Gastroesophageal sphincter (tissue), 4 donors: ENCODE measurements around the gene RYR2. TPM values are rescaled to one million over a fixed set of nuclear protein-coding genes. Genes with fewer than 3 reads are reported as not detected.

Experiments used
- ATAC-seq: fragments of 150-250 bp; one replicate; pipeline ENCODE4 v1.9.1; 2016; ENCODE audit warnings: mild to moderate bottlenecking, moderate library complexity
- H3K27ac ChIP-seq, 4 donors: fragments of 200-600 bp; sonication (generic) in 3 of 4; 1 replicate in 3 of 4; 2 replicates in 1 of 4; pipeline ENCODE4 v1.5.1; 2016 to 2019
- H3K27me3 ChIP-seq: fragments of 200-600 bp; sonication (generic); one replicate; pipeline ENCODE4 v1.5.1; 2019
- H3K36me3 ChIP-seq, 2 donors: fragments of 200-600 bp; sonication (generic); one replicate each; pipeline ENCODE4 v1.5.1; 2019; ENCODE audit warnings: control low read depth in 1 of 2
- H3K4me1 ChIP-seq, 3 donors: fragments of 200-600 bp; sonication (generic); 1 replicate in 2 of 3; 2 replicates in 1 of 3; pipeline ENCODE4 v1.5.1; 2016 to 2019; ENCODE audit warnings: control low read depth in 2 of 3
- H3K4me3 ChIP-seq, 2 donors: fragments of 200-600 bp; sonication (generic); one replicate each; pipeline ENCODE4 v1.5.1; 2019; ENCODE audit warnings: mild to moderate bottlenecking in 1 of 2, moderate library complexity in 1 of 2
- H3K9me3 ChIP-seq, 3 donors: fragments of 200-600 bp; sonication (generic); one replicate each; pipeline ENCODE4 v1.5.1; 2017 to 2019; ENCODE audit warnings: control low read depth in 2 of 3
- EP300 ChIP-seq: sonication (generic); formaldehyde crosslinking; IDR thresholded peaks from one replicate; pipeline ENCODE4 v1.6.1; 2017; ENCODE audit warnings: antibody characterized with exemption, mild to moderate bottlenecking
- POLR2A ChIP-seq, 2 donors: fragments of 450-650 bp; IDR thresholded peaks; one replicate each; pipeline ENCODE4 v1.6.1; 2017; ENCODE audit warnings: antibody characterized with exemption in 2 of 2, mild to moderate bottlenecking in 2 of 2, moderate library complexity in 1 of 2
- POLR2AphosphoS5 ChIP-seq: sonication (generic); formaldehyde crosslinking; IDR thresholded peaks from one replicate; pipeline ENCODE4 v1.6.1; 2017; ENCODE audit warnings: antibody characterized with exemption
- WGBS, 2 donors: methylation state at CpG; one replicate each; pipeline ENCODE4 v1.1.5; 2018; ENCODE audit warnings: low coverage in 1 of 2; 5-methylcytosine and 5-hydroxymethylcytosine counted together
- total RNA-seq, 4 donors: library from RNA; depleted of rRNA; stranded (reverse); fragments of >200 nt; gene quantifications; one replicate each; pipeline ENCODE4 v1.1.0, GENCODE V29; 2016
- TF ChIP-seq, protein P1 (sequence below), 4 experiments: fragments of 200-600 bp in 2 of 4; fragments of 450-650 bp in 2 of 4; sonication (generic) in 1 of 4; IDR thresholded peaks; one replicate each; pipeline ENCODE4 v1.5.1; 2017 to 2019; ENCODE audit warnings: antibody characterized with exemption in 4 of 4, mild to moderate bottlenecking in 2 of 4, moderate library complexity in 2 of 4

Gene RYR2
- total RNA-seq, 4 donors from 2014 or later = 27.4 to 78.8 (median 42.7) TPM

DNA sequence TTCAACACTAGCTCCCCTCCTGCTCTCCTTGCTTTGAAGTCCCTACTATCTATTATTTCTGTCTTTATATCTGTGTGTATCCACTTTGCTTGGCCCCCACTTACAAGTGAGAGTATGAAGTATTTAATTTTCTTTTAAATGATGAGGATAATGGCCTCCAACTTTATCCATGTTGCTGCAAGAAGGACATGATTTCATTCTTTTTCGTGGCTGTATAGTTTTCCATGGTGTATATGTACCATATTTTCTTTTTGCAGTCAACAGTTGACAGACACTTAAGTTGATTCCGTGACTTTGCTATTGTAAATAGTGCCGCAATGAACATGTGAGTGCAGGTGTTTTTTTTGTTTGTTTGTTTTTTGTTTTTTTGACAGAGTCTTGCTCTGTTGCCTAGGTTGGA, 483.1 kb downstream of the RYR2 start:
- Histone ChIP-seq H3K27ac (no peak overlapping the region), H3K36me3 (peaks cover 0 to 5% of the 10 kb centered on the region in 2 donors), H3K4me3 (no peak overlapping the region), H3K9me3 (peaks cover 0 to 5% (median 0%) of the 10 kb centered on the region in 3 donors), H3K4me1 (no peaks in the 10 kb centered on the region), H3K27me3 (no peaks in the 10 kb centered on the region)
- no peak for ATAC-seq
- no peak for TF ChIP-seq POLR2AphosphoS5
- TF ChIP-seq, protein P1, sequence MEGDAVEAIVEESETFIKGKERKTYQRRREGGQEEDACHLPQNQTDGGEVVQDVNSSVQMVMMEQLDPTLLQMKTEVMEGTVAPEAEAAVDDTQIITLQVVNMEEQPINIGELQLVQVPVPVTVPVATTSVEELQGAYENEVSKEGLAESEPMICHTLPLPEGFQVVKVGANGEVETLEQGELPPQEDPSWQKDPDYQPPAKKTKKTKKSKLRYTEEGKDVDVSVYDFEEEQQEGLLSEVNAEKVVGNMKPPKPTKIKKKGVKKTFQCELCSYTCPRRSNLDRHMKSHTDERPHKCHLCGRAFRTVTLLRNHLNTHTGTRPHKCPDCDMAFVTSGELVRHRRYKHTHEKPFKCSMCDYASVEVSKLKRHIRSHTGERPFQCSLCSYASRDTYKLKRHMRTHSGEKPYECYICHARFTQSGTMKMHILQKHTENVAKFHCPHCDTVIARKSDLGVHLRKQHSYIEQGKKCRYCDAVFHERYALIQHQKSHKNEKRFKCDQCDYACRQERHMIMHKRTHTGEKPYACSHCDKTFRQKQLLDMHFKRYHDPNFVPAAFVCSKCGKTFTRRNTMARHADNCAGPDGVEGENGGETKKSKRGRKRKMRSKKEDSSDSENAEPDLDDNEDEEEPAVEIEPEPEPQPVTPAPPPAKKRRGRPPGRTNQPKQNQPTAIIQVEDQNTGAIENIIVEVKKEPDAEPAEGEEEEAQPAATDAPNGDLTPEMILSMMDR (IDR thresholded peaks at IDR 0.05) = no peak
- WGBS, 2 donors = 87 to 100% methylated on average over 1 to 3 of the region's 3 CpGs

DNA sequence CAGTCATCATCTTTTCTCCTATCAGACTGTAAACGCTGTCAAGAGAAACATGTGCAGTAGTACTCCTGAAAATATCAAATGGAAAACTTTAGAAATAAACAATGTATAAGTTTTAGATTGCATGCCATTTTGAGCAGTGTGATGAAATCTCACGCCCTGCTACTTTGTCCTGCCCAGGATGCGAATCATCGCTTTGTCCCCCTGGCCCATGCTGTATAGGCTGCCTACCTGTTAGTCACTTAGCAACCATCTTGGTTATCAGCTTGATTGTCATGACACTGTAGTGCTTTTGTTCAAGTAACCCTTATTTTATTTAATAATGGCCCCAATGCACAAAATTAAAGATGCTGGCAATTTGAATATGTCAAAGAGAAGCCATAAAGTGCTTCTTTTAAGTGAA, 485.8 kb downstream of the RYR2 start:
- no peak for ATAC-seq
- H3K27me3 ChIP-seq = no peaks in the 10 kb centered on the region
- 71 to 78% methylated on average over 4 of the region's 4 CpGs for WGBS, 2 donors

DNA sequence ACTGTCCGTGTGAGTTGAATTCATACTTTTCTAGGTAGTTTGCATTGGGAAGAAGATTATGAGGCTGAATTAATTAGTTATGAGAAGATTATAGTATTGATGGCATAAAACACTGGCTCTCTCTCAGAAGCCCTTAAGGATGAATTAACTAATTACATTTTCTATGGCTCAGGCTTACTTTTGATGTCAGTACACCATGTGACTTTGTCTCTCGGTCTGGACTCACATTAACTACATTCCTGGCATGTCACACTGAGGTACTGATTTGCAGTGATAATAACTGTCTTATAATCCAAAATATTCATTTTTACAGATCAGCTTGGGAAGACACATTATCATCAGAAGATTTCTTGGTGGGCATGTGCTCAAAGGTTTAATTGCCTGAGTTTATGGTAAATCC, 486.6 kb downstream of the RYR2 start:
- TF ChIP-seq EP300 = no peak
- TF ChIP-seq, protein P1 (IDR thresholded peaks at IDR 0.05) = no peak
- no peak for TF ChIP-seq POLR2A (IDR thresholded peaks at IDR 0.05)
- no peak for TF ChIP-seq POLR2AphosphoS5
- peaks cover 0 to 5% (median 0%) of the 10 kb centered on the region in 3 donors for H3K9me3 ChIP-seq
- H3K27me3 ChIP-seq = no peaks in the 10 kb centered on the region
- ATAC-seq = no peak
- peaks cover 0 to 8% of the 10 kb centered on the region in 2 donors for H3K36me3 ChIP-seq
- no peak overlapping the region for H3K27ac ChIP-seq
- H3K4me1 ChIP-seq = no peaks in the 10 kb centered on the region
- WGBS, 2 donors = 44 to 61% methylated on average over 2 of the region's 2 CpGs
- no peak overlapping the region for H3K4me3 ChIP-seq

More for the DNA sequence above, 485.8 kb downstream of the RYR2 start:
- Histone ChIP-seq H3K4me3 (no peak overlapping the region), H3K36me3 (peaks cover 0 to 8% of the 10 kb centered on the region in 2 donors), H3K4me1 (no peaks in the 10 kb centered on the region), H3K9me3 (peaks cover 0 to 5% (median 0%) of the 10 kb centered on the region in 3 donors), H3K27ac (no peak overlapping the region)
- no peak for TF ChIP-seq EP300
- TF ChIP-seq, protein P1 (IDR thresholded peaks at IDR 0.05) = no peak
- TF ChIP-seq POLR2AphosphoS5 = no peak
- TF ChIP-seq POLR2A (IDR thresholded peaks at IDR 0.05) = no peak

DNA sequence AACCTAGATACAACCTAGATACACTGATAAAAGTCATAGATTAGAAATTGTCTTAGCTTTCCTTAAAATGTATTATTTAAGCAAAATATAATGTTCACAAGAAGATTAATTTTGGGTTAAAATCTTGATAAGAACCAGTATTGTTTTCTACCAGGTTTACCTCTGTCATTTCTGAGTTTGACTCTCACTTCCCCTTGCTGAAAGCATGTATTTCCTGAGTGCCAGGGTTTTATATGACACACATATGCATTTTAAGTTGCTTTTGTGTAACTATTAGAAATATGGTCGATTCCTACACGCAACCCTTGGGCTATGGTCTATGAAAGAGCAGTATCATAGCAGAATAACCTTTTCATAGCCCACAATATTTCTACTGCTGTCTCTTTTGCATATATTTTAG, 497.1 kb downstream of the RYR2 start:
- ATAC-seq = no peak
- no peaks in the 10 kb centered on the region for H3K4me1 ChIP-seq
- no peaks in the 10 kb centered on the region for H3K9me3 ChIP-seq
- H3K27ac ChIP-seq = no peak overlapping the region
- no peaks in the 10 kb centered on the region for H3K27me3 ChIP-seq
- TF ChIP-seq, protein P1 (IDR thresholded peaks at IDR 0.05) = no peak
- no peak for TF ChIP-seq POLR2AphosphoS5
- no peak for TF ChIP-seq POLR2A (IDR thresholded peaks at IDR 0.05)
- no peak for TF ChIP-seq EP300
- WGBS, 2 donors = 91 to 97% methylated on average over 2 of the region's 2 CpGs
- H3K36me3 ChIP-seq = no peaks in the 10 kb centered on the region
- no peak overlapping the region for H3K4me3 ChIP-seq

DNA sequence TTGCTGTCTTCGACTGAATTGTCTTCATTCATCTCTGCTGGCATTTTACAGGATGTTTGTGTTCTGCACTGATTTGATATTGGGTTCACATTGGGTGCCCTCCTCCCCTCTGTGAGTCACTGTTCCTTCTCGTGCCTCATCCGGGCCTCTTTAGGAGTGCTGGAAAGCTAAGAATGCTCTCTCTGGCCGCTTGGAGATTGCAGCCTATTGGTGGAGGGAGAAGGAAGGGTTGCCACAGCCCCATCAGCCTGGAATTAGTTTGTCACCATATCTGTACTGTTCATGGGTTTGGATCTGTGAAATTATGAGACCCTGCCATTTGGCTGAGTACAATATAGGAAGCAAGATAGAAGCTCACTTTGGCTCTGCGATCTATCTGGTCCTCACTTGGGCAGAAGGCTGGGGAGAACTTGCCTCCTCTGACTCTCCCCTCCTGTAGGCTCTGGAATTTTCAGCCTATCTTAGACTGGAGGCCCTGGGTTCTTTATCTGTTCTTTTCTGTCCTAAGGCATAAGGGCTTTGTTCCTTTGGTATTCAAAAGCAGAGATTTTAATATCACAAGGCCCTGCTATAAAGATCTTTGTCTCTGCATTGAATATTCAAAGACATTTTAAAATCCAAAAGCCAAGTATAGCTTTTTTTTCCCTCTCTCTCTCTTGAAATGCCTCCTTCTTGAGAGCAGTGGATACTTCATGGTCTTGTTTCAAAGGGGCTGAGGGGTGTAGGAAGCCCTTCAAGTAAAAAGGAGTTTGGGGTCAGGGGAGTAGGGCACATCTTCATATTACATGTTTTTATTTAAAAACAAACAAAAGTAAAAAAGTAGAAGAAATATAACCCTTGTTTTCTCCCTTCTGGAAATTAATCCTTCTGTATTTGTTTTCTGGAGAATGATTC, 500.8 kb downstream of the RYR2 start:
- no peak for ATAC-seq
- H3K4me1 ChIP-seq = no peaks in the 10 kb centered on the region
- no peaks in the 10 kb centered on the region for H3K27me3 ChIP-seq
- 50 to 66% methylated on average over 2 of the region's 5 CpGs for WGBS, 2 donors
- H3K27ac ChIP-seq = no peak overlapping the region
- no peak overlapping the region for H3K4me3 ChIP-seq
- no peaks in the 10 kb centered on the region for H3K36me3 ChIP-seq
- TF ChIP-seq EP300 = no peak
- TF ChIP-seq, protein P1 (IDR thresholded peaks at IDR 0.05) = no peak
- no peak for TF ChIP-seq POLR2AphosphoS5
- H3K9me3 ChIP-seq = no peaks in the 10 kb centered on the region
